ENCODE results near the gene C10orf105.

Gene C10orf105

DNA sequence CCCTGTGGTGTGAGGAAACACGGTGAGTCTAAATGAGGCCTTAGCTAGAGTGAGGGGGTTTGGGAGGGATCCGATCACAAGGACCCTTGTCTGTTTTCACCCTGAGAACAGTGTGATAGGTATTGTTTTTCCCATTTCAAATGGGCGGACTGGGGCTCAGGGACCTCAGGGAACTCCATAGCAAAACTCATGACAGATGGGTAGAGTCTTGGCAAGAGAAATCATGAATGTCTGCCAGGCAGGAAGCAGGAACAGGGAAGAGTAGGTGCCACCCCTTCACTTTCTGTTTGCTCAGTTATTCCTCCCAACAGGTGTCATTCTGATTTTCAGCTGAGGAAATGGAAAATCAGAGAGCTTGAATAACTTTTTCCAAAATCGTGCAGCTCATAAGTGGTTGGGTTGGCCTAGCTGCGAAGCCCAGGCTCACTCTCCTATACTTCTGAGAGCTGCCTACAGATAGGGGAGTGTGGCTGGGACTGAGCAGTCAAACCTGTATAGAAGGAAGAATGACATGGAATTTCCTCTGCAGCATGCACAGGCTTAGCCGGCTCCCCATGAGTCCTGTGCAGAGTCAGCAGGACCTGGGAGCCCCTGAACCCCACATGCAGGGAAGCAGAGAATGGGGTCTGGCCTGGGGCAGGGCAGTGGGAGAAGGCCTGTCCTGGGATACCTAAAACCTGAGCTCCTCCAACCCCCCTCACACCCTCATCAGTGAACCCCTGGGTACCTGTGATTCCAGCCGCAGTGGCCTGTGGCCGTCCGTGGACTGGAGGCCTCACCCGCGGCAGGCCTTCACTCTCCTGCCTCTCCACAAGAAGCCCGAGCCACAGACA, 17.6 kb upstream of the C10orf105 start:
- Histone ChIP-seq H3K4me3 (ENCODE audit: insufficient read depth, low read depth, low read length, poor library complexity, severe bottlenecking) (no peak overlapping the region), H3K27me3 (replicated peaks; ENCODE audit: control insufficient read depth, insufficient read depth, low read length, poor library complexity, severe bottlenecking) (no peaks in the 10 kb centered on the region), H3K9me3 (ENCODE audit: control insufficient read depth, low read length) (no peaks in the 10 kb centered on the region), H3K4me1 (ENCODE audit: control insufficient read depth, insufficient read depth, low read length, poor library complexity, severe bottlenecking) (peaks cover 85% of the 10 kb centered on the region), H3K36me3 (ENCODE audit: control insufficient read depth, insufficient read depth, low read length) (no peaks in the 10 kb centered on the region), H3K27ac (ENCODE audit: insufficient read depth, low read length, poor library complexity, severe bottlenecking) (peak overlapping the region; percentile 69)
- no peak for DNase-seq

DNA sequence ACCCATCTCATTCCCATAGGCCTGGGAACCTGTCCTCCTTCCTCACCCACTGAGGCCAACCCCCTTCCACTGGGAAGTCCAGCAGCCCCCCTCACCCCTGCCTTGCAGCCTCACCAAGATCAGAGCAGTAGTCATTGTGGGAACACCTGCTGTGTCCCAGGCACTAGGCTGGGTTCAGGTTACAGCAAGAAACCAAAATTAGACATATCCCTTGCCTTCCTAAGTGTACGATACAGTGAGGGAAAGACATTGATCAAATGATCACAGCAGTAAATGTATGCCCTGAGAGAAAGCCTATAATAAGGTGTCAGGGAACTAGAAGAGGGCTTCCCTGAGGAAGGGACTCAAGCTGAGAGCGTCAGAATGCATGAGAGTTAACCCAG, 17.0 kb upstream of the C10orf105 start:
- Histone ChIP-seq H3K27ac (ENCODE audit: insufficient read depth, low read length, poor library complexity, severe bottlenecking) (peak overlapping the region; percentile 69), H3K4me3 (ENCODE audit: insufficient read depth, low read depth, low read length, poor library complexity, severe bottlenecking) (no peak overlapping the region), H3K27me3 (replicated peaks; ENCODE audit: control insufficient read depth, insufficient read depth, low read length, poor library complexity, severe bottlenecking) (no peaks in the 10 kb centered on the region), H3K36me3 (ENCODE audit: control insufficient read depth, insufficient read depth, low read length) (no peaks in the 10 kb centered on the region), H3K9me3 (ENCODE audit: control insufficient read depth, low read length) (no peaks in the 10 kb centered on the region), H3K4me1 (ENCODE audit: control insufficient read depth, insufficient read depth, low read length, poor library complexity, severe bottlenecking) (peaks cover 85% of the 10 kb centered on the region)
- DNase-seq = no peak

GRCh38 chr10:71735709-71736569, 16.4 kb upstream of the C10orf105 start:
- H3K4me3 ChIP-seq (ENCODE audit: insufficient read depth, low read depth, low read length, poor library complexity, severe bottlenecking) = peak overlapping the region; percentile 12
- H3K4me1 ChIP-seq (ENCODE audit: control insufficient read depth, insufficient read depth, low read length, poor library complexity, severe bottlenecking) = peaks cover 86% of the 10 kb centered on the region
- H3K27ac ChIP-seq (ENCODE audit: insufficient read depth, low read length, poor library complexity, severe bottlenecking) = peak overlapping the region; percentile 69
- DNase-seq = peak in 2 of 3 donors; percentile 27 to 33
- H3K27me3 ChIP-seq (replicated peaks; ENCODE audit: control insufficient read depth, insufficient read depth, low read length, poor library complexity, severe bottlenecking) = no peaks in the 10 kb centered on the region
- no peaks in the 10 kb centered on the region for H3K36me3 ChIP-seq (ENCODE audit: control insufficient read depth, insufficient read depth, low read length)
- no peaks in the 10 kb centered on the region for H3K9me3 ChIP-seq (ENCODE audit: control insufficient read depth, low read length)

GRCh38 chr10:71734797-71735196, 15.2 kb upstream of the C10orf105 start:
- no peaks in the 10 kb centered on the region for H3K27me3 ChIP-seq (replicated peaks; ENCODE audit: control insufficient read depth, insufficient read depth, low read length, poor library complexity, severe bottlenecking)
- H3K4me3 ChIP-seq (ENCODE audit: insufficient read depth, low read depth, low read length, poor library complexity, severe bottlenecking) = no peak overlapping the region
- peak overlapping the region; percentile 69 for H3K27ac ChIP-seq (ENCODE audit: insufficient read depth, low read length, poor library complexity, severe bottlenecking)
- no peaks in the 10 kb centered on the region for H3K9me3 ChIP-seq (ENCODE audit: control insufficient read depth, low read length)
- H3K4me1 ChIP-seq (ENCODE audit: control insufficient read depth, insufficient read depth, low read length, poor library complexity, severe bottlenecking) = peaks cover 84% of the 10 kb centered on the region
- DNase-seq = no peak
- H3K36me3 ChIP-seq (ENCODE audit: control insufficient read depth, insufficient read depth, low read length) = no peaks in the 10 kb centered on the region

DNA sequence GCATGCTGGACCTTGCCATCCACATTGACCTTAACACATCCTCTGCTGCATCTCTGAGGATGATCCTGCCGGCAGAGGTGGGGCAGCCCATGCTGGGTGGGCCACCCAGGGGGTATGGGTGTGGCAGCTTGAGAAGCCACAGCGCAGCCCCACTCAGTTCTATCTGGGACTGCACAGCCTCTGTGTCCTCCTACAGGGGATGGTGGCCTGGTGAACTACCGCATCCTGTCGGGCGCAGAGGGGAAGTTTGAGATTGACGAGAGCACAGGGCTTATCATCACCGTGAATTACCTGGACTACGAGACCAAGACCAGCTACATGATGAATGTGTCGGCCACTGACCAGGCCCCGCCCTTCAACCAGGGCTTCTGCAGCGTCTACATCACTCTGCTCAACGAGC, 12.2 kb upstream of the C10orf105 start:
- H3K36me3 ChIP-seq (ENCODE audit: control insufficient read depth, insufficient read depth, low read length) = no peaks in the 10 kb centered on the region
- H3K27ac ChIP-seq (ENCODE audit: insufficient read depth, low read length, poor library complexity, severe bottlenecking) = no peak overlapping the region
- H3K4me3 ChIP-seq (ENCODE audit: insufficient read depth, low read depth, low read length, poor library complexity, severe bottlenecking) = no peak overlapping the region
- no peaks in the 10 kb centered on the region for H3K9me3 ChIP-seq (ENCODE audit: control insufficient read depth, low read length)
- peaks cover 95% of the 10 kb centered on the region for H3K4me1 ChIP-seq (ENCODE audit: control insufficient read depth, insufficient read depth, low read length, poor library complexity, severe bottlenecking)
- no peak for DNase-seq
- H3K27me3 ChIP-seq (replicated peaks; ENCODE audit: control insufficient read depth, insufficient read depth, low read length, poor library complexity, severe bottlenecking) = no peaks in the 10 kb centered on the region

DNA sequence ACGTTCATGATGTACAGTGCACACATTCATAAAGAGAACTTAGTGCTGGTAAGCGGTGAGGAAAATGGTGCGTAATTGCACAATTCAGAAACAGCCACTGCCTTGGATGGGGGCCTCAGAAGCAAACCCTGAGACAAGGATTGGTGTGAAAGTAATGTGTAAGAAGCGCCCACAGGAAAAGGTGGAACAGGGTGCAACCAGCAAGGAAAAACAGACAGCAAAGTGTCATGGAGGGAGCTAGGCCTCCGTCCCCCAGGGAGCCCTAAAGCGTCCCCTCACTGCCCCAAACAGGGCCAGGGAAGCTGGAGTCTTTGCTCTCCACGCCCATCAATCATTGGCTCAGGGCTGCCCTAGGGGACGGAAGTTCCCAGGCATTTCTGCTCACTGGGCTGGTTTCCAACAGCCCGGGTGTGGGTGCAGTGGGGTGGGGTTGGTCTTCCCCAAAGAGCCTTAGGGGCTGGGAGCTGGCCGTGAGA, 9.6 kb upstream of the C10orf105 start:
- Histone ChIP-seq H3K4me1 (ENCODE audit: control insufficient read depth, insufficient read depth, low read length, poor library complexity, severe bottlenecking) (peaks cover 90% of the 10 kb centered on the region), H3K9me3 (ENCODE audit: control insufficient read depth, low read length) (no peaks in the 10 kb centered on the region), H3K4me3 (ENCODE audit: insufficient read depth, low read depth, low read length, poor library complexity, severe bottlenecking) (no peak overlapping the region), H3K27me3 (replicated peaks; ENCODE audit: control insufficient read depth, insufficient read depth, low read length, poor library complexity, severe bottlenecking) (no peaks in the 10 kb centered on the region), H3K36me3 (ENCODE audit: control insufficient read depth, insufficient read depth, low read length) (no peaks in the 10 kb centered on the region), H3K27ac (ENCODE audit: insufficient read depth, low read length, poor library complexity, severe bottlenecking) (peak overlapping the region; percentile 72)
- no peak for DNase-seq

- H3K4me1 ChIP-seq (ENCODE audit: control insufficient read depth, insufficient read depth, low read length, poor library complexity, severe bottlenecking) = peaks cover 84% of the 10 kb centered on the region
- no peak overlapping the region for H3K4me3 ChIP-seq (ENCODE audit: insufficient read depth, low read depth, low read length, poor library complexity, severe bottlenecking)
- no peaks in the 10 kb centered on the region for H3K9me3 ChIP-seq (ENCODE audit: control insufficient read depth, low read length)
- H3K36me3 ChIP-seq (ENCODE audit: control insufficient read depth, insufficient read depth, low read length) = no peaks in the 10 kb centered on the region
- H3K27me3 ChIP-seq (replicated peaks; ENCODE audit: control insufficient read depth, insufficient read depth, low read length, poor library complexity, severe bottlenecking) = no peaks in the 10 kb centered on the region
- peak overlapping the region; percentile 72 for H3K27ac ChIP-seq (ENCODE audit: insufficient read depth, low read length, poor library complexity, severe bottlenecking)
- DNase-seq = peak; percentile 58 to 69 (median 64)
Measured at GRCh38 chr10:71727738-71728737, 8.5 kb upstream of the C10orf105 start.

GRCh38 chr10:71727105-71727737, 7.6 kb upstream of the C10orf105 start:
- no peak overlapping the region for H3K4me3 ChIP-seq (ENCODE audit: insufficient read depth, low read depth, low read length, poor library complexity, severe bottlenecking)
- H3K4me1 ChIP-seq (ENCODE audit: control insufficient read depth, insufficient read depth, low read length, poor library complexity, severe bottlenecking) = peaks cover 77% of the 10 kb centered on the region
- H3K27me3 ChIP-seq (replicated peaks; ENCODE audit: control insufficient read depth, insufficient read depth, low read length, poor library complexity, severe bottlenecking) = no peaks in the 10 kb centered on the region
- H3K27ac ChIP-seq (ENCODE audit: insufficient read depth, low read length, poor library complexity, severe bottlenecking) = peak overlapping the region; percentile 72
- peak; percentile 28 to 49 (median 37) for DNase-seq
- H3K9me3 ChIP-seq (ENCODE audit: control insufficient read depth, low read length) = no peaks in the 10 kb centered on the region
- H3K36me3 ChIP-seq (ENCODE audit: control insufficient read depth, insufficient read depth, low read length) = no peaks in the 10 kb centered on the region

DNA sequence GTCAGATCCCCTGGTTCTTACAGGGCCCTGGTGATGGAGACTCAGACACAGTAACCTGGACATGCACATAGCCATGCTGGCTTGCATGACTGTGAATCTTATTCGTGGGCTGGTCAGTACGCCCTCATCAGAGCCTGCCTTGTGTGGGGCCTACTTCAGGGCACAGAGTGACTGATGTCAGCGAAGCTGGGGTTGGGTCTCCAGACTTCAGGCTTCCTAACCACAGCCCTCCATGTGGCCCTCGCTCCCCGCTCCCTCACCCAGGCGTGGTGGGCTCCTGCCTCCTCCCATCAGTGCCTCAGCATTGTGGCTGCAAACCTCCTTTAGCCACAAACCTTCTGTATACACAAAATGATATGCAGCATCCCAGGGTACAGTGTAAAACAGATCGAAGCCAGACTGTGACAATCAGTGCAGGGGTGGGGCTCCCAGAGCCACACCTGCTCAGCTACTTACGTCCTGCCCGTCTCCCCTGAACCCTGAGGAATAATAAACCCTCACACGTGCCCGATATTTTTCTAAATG, 7.1 kb upstream of the C10orf105 start:
- Histone ChIP-seq H3K9me3 (ENCODE audit: control insufficient read depth, low read length) (no peaks in the 10 kb centered on the region), H3K36me3 (ENCODE audit: control insufficient read depth, insufficient read depth, low read length) (no peaks in the 10 kb centered on the region), H3K4me3 (ENCODE audit: insufficient read depth, low read depth, low read length, poor library complexity, severe bottlenecking) (no peak overlapping the region), H3K27me3 (replicated peaks; ENCODE audit: control insufficient read depth, insufficient read depth, low read length, poor library complexity, severe bottlenecking) (no peaks in the 10 kb centered on the region), H3K27ac (ENCODE audit: insufficient read depth, low read length, poor library complexity, severe bottlenecking) (peak overlapping the region; percentile 72), H3K4me1 (ENCODE audit: control insufficient read depth, insufficient read depth, low read length, poor library complexity, severe bottlenecking) (peaks cover 72% of the 10 kb centered on the region)
- peak in 2 of 3 donors; percentile 21 to 29 for DNase-seq

Measured in effector memory CD4-positive, alpha-beta T cell (primary cell).